ENCODE measurements around the gene BTAF1. TPM values are rescaled to one million over a fixed set of nuclear protein-coding genes. Genes with fewer than 3 reads are reported as not detected.

BTAF1 gene
- total and polyA plus RNA-seq, 2 experiments from 2014 or later = 30.4 to 55.7 TPM

DNA sequence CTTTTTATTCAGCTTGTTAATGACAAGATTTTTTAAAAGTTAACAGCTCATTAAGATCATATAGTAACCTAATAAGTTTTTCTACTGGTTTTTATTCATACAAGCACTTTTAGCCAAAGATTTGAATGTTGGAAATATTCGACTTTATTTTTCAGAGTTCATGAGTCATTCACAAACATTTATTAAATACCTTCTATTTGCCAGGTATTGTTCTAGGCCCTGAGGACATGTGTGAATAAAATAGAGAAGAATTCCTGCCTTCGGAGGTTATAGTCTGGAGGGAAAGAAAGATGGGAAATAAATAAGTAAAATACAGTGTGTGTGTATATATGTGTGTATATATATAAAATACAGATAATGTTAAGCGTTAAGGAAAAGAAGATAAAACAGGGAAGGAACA is 31.5 kb downstream of the BTAF1 start (continued):
- TF ChIP-seq, protein P1, sequence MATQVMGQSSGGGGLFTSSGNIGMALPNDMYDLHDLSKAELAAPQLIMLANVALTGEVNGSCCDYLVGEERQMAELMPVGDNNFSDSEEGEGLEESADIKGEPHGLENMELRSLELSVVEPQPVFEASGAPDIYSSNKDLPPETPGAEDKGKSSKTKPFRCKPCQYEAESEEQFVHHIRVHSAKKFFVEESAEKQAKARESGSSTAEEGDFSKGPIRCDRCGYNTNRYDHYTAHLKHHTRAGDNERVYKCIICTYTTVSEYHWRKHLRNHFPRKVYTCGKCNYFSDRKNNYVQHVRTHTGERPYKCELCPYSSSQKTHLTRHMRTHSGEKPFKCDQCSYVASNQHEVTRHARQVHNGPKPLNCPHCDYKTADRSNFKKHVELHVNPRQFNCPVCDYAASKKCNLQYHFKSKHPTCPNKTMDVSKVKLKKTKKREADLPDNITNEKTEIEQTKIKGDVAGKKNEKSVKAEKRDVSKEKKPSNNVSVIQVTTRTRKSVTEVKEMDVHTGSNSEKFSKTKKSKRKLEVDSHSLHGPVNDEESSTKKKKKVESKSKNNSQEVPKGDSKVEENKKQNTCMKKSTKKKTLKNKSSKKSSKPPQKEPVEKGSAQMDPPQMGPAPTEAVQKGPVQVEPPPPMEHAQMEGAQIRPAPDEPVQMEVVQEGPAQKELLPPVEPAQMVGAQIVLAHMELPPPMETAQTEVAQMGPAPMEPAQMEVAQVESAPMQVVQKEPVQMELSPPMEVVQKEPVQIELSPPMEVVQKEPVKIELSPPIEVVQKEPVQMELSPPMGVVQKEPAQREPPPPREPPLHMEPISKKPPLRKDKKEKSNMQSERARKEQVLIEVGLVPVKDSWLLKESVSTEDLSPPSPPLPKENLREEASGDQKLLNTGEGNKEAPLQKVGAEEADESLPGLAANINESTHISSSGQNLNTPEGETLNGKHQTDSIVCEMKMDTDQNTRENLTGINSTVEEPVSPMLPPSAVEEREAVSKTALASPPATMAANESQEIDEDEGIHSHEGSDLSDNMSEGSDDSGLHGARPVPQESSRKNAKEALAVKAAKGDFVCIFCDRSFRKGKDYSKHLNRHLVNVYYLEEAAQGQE (IDR thresholded peaks at IDR 0.05; ENCODE audit: unreplicated experiment) = no peak
- TF ChIP-seq STAT1 (IDR thresholded peaks at IDR 0.05; ENCODE audit: unreplicated experiment) = no peak
- no peak for TF ChIP-seq ETS1 (IDR thresholded peaks at IDR 0.05)

DNA sequence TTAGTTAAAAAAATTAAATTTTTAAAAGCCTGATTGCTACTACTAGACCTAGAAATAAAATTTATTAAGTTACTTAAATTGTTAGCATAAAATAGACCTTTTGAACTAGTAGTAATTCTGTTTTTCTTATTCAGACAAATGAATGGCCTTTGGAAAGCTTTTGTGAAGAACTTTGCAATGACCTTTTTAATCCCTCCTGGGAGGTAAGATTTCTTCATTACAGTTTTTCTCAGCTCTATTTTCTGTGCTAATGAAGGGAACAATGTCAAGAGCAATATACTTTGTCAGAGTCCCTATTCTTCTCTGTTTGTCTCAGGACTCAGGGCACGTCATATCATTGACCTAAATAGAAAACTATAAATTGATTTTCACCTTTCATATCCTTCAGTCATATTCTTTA is 33.5 kb downstream of the BTAF1 start:
- no peaks in the 10 kb centered on the region for H3F3A ChIP-seq (replicated peaks; ENCODE audit: low read depth)
- H3K27me3 Mint-ChIP-seq (ENCODE audit: insufficient read depth, low read depth, poor library complexity) = no peaks in the 10 kb centered on the region
- no peak overlapping the region for H2AFZ ChIP-seq
- DNase-seq (ENCODE audit: low spot score) = no peak
- peaks cover 12% of the 10 kb centered on the region; the same call in 2 of the 3 replicates for H3K4me1 Mint-ChIP-seq
- H3K4me3 ChIP-seq = no peak overlapping the region
- peaks cover 57% of the 10 kb centered on the region for H3K36me3 Mint-ChIP-seq (ENCODE audit: low read depth)
- no peaks in the 10 kb centered on the region; the same call in 1 of the 2 replicates for H3K79me2 ChIP-seq (replicated peaks; ENCODE audit: insufficient read depth)
- H3K27ac ChIP-seq (ENCODE audit: low read depth) = peak overlapping the region; percentile 16; the same call in 1 of the 2 replicates
- peaks cover 30% of the 10 kb centered on the region for H3K36me3 ChIP-seq (ENCODE audit: insufficient read depth)
- H3K4me2 ChIP-seq = no peak overlapping the region
- peaks cover 20% of the 10 kb centered on the region for H3K4me1 ChIP-seq (ENCODE audit: insufficient read depth)
- H3K4me3 Mint-ChIP-seq = no peak overlapping the region
- peaks cover 10% of the 10 kb centered on the region for H4K20me1 ChIP-seq (replicated peaks; ENCODE audit: insufficient read depth)
- no peak overlapping the region for H3K27ac Mint-ChIP-seq
- no peaks in the 10 kb centered on the region for H3K9me3 Mint-ChIP-seq
- H3K27me3 ChIP-seq (ENCODE audit: insufficient read depth) = no peaks in the 10 kb centered on the region
- H3K9me2 ChIP-seq (ENCODE audit: insufficient read depth) = no peaks in the 10 kb centered on the region
- ATAC-seq = no peak
- no peak for TF ChIP-seq ETS1 (IDR thresholded peaks at IDR 0.05)
- no peak for TF ChIP-seq NANOG (IDR thresholded peaks at IDR 0.05; ENCODE audit: borderline replicate concordance)
- TF ChIP-seq CTCF (conservative IDR thresholded peaks at IDR 0.05; ENCODE audit: low read depth in 2 of 2) = no peak
- TF ChIP-seq, protein P1 (IDR thresholded peaks at IDR 0.05; ENCODE audit: unreplicated experiment) = no peak
- no peak for TF ChIP-seq EZH2phosphoT487 (IDR thresholded peaks at IDR 0.05; ENCODE audit: unreplicated experiment)
- TF ChIP-seq ZNF331 (CRISPR knock-in tag; IDR thresholded peaks at IDR 0.05; ENCODE audit: low read depth) = no peak

Measured in GM23338 (cell line).